ENCODE measurements around the gene FBN2. TPM values are rescaled to one million over a fixed set of nuclear protein-coding genes. Genes with fewer than 3 reads are reported as not detected.
A peak's percentile ranks its signal among the peaks of the same experiment; 100 is the strongest.

The FBN2 gene
- total RNA-seq, 1 donor from 2014 or later = 0.49 TPM

- no peak for TF ChIP-seq POLR2AphosphoS5 (IDR thresholded peaks at IDR 0.05; ENCODE audit: insufficient read depth in 1 of 2, low read depth in 1 of 2)
- H3K36me3 ChIP-seq = no peaks in the 10 kb centered on the region
- no peaks in the 10 kb centered on the region for H3K27me3 ChIP-seq
- DNase-seq (ENCODE audit: extremely low spot score in 2 of 2) = no peak
- H3K9me3 ChIP-seq = no peaks in the 10 kb centered on the region
- H3K4me1 ChIP-seq = peaks cover 5% of the 10 kb centered on the region
- intact Hi-C loops (cut with DNase I) = no loop called here
- H3K4me3 ChIP-seq = no peak overlapping the region
- no peak overlapping the region for H3K27ac ChIP-seq
Measured at GRCh38 chr5:128441165-128441564, 96.9 kb downstream of the FBN2 start.

GRCh38 chr5:128436749-128437188 is 101.3 kb downstream of the FBN2 start:
- Histone ChIP-seq H3K9me3 (no peaks in the 10 kb centered on the region), H3K4me3 (no peak overlapping the region), H3K27ac (no peak overlapping the region), H3K27me3 (no peaks in the 10 kb centered on the region), H3K4me1 (peaks cover 5% of the 10 kb centered on the region), H3K36me3 (no peaks in the 10 kb centered on the region)
- intact Hi-C loops (cut with DNase I) = no loop called here
- TF ChIP-seq POLR2A (IDR thresholded peaks at IDR 0.05) = no peak
- DNase-seq (ENCODE audit: extremely low spot score in 2 of 2) = no peak

DNA sequence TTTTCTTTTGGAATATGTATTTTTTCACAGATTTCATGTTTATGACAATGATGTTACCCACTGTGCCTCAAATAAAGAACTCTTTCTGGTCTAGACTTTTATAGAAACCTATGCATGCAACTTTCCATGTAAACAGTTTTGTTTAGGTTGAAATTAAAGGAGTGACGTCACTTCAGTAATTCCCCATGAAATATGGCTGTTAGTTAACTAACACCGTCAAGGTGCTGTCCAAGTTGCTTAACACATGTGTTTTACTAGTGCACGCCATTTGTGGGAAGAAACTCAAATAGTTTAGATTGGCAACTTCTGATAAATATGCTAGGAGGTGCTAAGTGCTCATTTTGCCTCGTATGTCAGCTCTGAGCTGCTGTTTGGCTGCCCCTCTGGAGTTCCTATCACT is 102.2 kb downstream of the FBN2 start:
- Histone ChIP-seq H3K36me3 (no peaks in the 10 kb centered on the region), H3K4me3 (no peak overlapping the region), H3K4me1 (peaks cover under 1% of the 10 kb centered on the region), H3K27ac (no peak overlapping the region), H3K27me3 (no peaks in the 10 kb centered on the region), H3K9me3 (no peaks in the 10 kb centered on the region)
- intact Hi-C loops (cut with DNase I) = no loop called here
- TF ChIP-seq, protein P1, sequence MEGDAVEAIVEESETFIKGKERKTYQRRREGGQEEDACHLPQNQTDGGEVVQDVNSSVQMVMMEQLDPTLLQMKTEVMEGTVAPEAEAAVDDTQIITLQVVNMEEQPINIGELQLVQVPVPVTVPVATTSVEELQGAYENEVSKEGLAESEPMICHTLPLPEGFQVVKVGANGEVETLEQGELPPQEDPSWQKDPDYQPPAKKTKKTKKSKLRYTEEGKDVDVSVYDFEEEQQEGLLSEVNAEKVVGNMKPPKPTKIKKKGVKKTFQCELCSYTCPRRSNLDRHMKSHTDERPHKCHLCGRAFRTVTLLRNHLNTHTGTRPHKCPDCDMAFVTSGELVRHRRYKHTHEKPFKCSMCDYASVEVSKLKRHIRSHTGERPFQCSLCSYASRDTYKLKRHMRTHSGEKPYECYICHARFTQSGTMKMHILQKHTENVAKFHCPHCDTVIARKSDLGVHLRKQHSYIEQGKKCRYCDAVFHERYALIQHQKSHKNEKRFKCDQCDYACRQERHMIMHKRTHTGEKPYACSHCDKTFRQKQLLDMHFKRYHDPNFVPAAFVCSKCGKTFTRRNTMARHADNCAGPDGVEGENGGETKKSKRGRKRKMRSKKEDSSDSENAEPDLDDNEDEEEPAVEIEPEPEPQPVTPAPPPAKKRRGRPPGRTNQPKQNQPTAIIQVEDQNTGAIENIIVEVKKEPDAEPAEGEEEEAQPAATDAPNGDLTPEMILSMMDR (IDR thresholded peaks at IDR 0.05) = no peak
- TF ChIP-seq POLR2AphosphoS5 (IDR thresholded peaks at IDR 0.05; ENCODE audit: insufficient read depth in 1 of 2, low read depth in 1 of 2) = no peak
- no peak for TF ChIP-seq POLR2A (IDR thresholded peaks at IDR 0.05)
- DNase-seq (ENCODE audit: extremely low spot score in 2 of 2) = no peak

DNA sequence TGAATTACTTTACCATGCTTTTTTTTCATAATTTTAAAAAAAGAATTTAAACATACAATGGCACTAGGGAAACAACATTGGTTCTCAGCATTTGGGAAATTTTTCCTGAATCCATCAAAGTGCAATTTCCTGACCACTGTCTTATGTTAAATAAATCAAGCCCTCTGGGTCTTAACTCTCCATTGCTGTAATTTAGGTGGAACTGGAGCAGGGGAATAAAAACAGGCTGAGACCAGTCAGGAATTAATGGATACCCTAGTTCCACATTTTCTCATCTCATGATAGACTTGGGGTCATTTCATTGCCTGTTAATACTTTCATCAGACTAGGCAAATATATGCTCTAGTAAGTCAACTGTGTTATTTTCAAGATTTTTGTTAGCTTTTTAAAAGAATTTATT is 103.1 kb downstream of the FBN2 start:
- Histone ChIP-seq H3K9me3 (no peaks in the 10 kb centered on the region), H3K4me1 (no peaks in the 10 kb centered on the region), H3K4me3 (no peak overlapping the region), H3K27me3 (no peaks in the 10 kb centered on the region), H3K27ac (no peak overlapping the region), H3K36me3 (no peaks in the 10 kb centered on the region)
- no peak for TF ChIP-seq POLR2AphosphoS5 (IDR thresholded peaks at IDR 0.05; ENCODE audit: insufficient read depth in 1 of 2, low read depth in 1 of 2)
- TF ChIP-seq, protein P1 (IDR thresholded peaks at IDR 0.05) = no peak
- intact Hi-C loops (cut with DNase I) = no loop called here
- DNase-seq (ENCODE audit: extremely low spot score in 2 of 2) = no peak

DNA sequence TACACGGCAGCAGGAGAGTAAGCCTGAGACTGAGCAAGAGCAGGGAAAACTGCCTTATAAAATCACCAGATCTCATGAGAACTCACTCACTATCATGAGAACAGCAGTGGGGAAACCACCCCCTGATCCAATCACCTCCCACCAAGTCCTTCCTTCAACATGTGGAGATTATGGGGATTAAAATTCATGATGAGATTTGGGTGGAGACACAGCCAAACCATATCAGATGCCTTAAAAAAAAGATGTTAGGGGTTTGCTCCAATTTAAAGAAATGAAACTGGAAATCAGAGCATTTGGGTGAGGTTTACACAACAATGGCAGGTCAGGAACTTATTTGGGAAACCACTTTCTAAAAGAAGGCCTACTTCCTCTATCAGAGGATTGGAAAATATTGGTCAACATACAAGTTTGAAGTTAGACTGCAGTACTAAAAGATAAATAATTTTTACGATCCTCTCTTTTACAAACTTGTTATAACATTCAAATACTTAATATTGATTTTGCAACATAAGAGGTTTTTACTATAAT is 105.1 kb downstream of the FBN2 start:
- H3K27ac ChIP-seq = no peak overlapping the region
- no peaks in the 10 kb centered on the region for H3K27me3 ChIP-seq
- H3K4me3 ChIP-seq = no peak overlapping the region
- intact Hi-C loops (cut with DNase I) = no loop called here
- TF ChIP-seq, protein P1 (IDR thresholded peaks at IDR 0.05) = no peak
- TF ChIP-seq POLR2A (IDR thresholded peaks at IDR 0.05) (no peak), POLR2AphosphoS5 (IDR thresholded peaks at IDR 0.05; ENCODE audit: insufficient read depth in 1 of 2, low read depth in 1 of 2) (no peak)
- H3K9me3 ChIP-seq = no peaks in the 10 kb centered on the region
- no peaks in the 10 kb centered on the region for H3K36me3 ChIP-seq
- no peak for DNase-seq (ENCODE audit: extremely low spot score in 2 of 2)
- H3K4me1 ChIP-seq = no peaks in the 10 kb centered on the region

DNA sequence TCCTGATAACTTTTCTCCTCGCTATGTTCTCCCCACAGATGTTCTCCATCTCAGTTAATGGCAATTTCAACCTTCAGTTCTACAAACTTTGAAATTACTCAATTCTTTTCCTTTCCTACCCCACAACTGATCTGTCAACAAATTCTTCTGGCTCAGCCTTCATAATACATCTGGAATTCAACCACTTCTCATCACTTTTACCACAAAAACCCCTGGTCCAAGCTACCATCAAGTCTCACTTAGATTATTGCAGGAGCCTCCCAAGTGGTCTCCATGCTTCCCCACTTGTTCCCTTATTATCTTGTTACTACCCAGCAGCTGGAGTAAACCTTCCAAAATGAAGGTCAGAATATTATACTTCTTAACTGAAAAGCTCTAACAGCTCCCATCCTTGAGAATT is 110.1 kb downstream of the FBN2 start:
- no peak overlapping the region for H3K4me3 ChIP-seq
- H3K9me3 ChIP-seq = no peaks in the 10 kb centered on the region
- DNase-seq (ENCODE audit: extremely low spot score in 2 of 2) = no peak
- H3K27ac ChIP-seq = peak overlapping the region; percentile 40
- intact Hi-C loops (cut with DNase I) = no loop called here
- no peaks in the 10 kb centered on the region for H3K27me3 ChIP-seq
- no peak for TF ChIP-seq POLR2AphosphoS5 (IDR thresholded peaks at IDR 0.05; ENCODE audit: insufficient read depth in 1 of 2, low read depth in 1 of 2)
- TF ChIP-seq, protein P1 (IDR thresholded peaks at IDR 0.05) = no peak
- TF ChIP-seq POLR2A (IDR thresholded peaks at IDR 0.05) = no peak
- H3K36me3 ChIP-seq = no peaks in the 10 kb centered on the region
- no peaks in the 10 kb centered on the region for H3K4me1 ChIP-seq
